K562 (cell line): ENCODE data around the gene FKRP. TPM values are rescaled to one million over a fixed set of nuclear protein-coding genes. Genes with fewer than 3 reads are reported as not detected.
A peak's percentile ranks its signal among the peaks of the same experiment; 100 is the strongest.

ENCODE experiments used
- ARHGAP35 ChIP-seq: fragments of 450-650 bp; IDR thresholded peaks from 2 replicates; pipeline ENCODE4 v1.6.1; 2018; ENCODE audit not compliant: partially characterized antibody
- FOXK1 ChIP-seq: sonication (generic); formaldehyde crosslinking; IDR thresholded peaks from 2 replicates; pipeline ENCODE4 v1.8.0; 2022; ENCODE audit warnings: missing genetic modification reagents, mild to moderate bottlenecking, borderline replicate concordance
- GATAD2A ChIP-seq: fragments of 450-650 bp; IDR thresholded peaks from 2 replicates; pipeline ENCODE4 v1.6.1; 2017
- HNRNPUL1 ChIP-seq: fragments of 200-400 bp; formaldehyde crosslinking; IDR thresholded peaks from 2 replicates; pipeline ENCODE4 v1.6.1; 2017; ENCODE audit warnings: low read length
- KDM1A ChIP-seq, 2 experiments: fragments of 450-650 bp; IDR thresholded peaks; 2 replicates each; pipeline ENCODE4 v1.6.1; 2016; ENCODE audit warnings: mild to moderate bottlenecking in 2 of 2
- RBFOX2 ChIP-seq: fragments of 200-400 bp; formaldehyde crosslinking; IDR thresholded peaks from 2 replicates; pipeline ENCODE4 v1.6.1; 2017; ENCODE audit warnings: low read depth, mild to moderate bottlenecking, low read length, moderate library complexity
- REST ChIP-seq, 2 experiments: fragments of 450-650 bp; formaldehyde crosslinking in 1 of 2; IDR thresholded peaks; 2 replicates each; pipeline versions ENCODE4 v1.4.0 to v1.6.1; 2014 to 2020; ENCODE audit warnings: mild to moderate bottlenecking in 2 of 2, borderline replicate concordance in 1 of 2, low read depth in 1 of 2
- RUNX1 ChIP-seq: sonication (generic); IDR thresholded peaks from 2 replicates; pipeline ENCODE4 v1.6.1; 2016; ENCODE audit warnings: antibody characterized with exemption, low read depth
- WHSC1 ChIP-seq: IDR thresholded peaks from one replicate; pipeline ENCODE4 v1.6.1; 2012; ENCODE audit warnings: low read length, control low read depth, inconsistent platforms
- YY1 ChIP-seq, 3 experiments: IDR thresholded peaks; 2 replicates each; pipeline ENCODE4 v1.6.1; 2011; ENCODE audit warnings: low read length in 2 of 3, mild to moderate bottlenecking in 2 of 3, moderate library complexity in 2 of 3, borderline replicate concordance in 1 of 3, control low read depth in 1 of 3, low read depth in 1 of 3; ENCODE audit not compliant: insufficient read depth in 3 of 3, insufficient replicate concordance in 2 of 3, control insufficient read depth in 1 of 3, insufficient read length in 1 of 3; ENCODE audit errors: extremely low read depth in 1 of 3
- ZNF274 ChIP-seq: IDR thresholded peaks from 2 replicates; pipeline ENCODE4 v1.6.1; 2011; ENCODE audit warnings: low read depth, mild to moderate bottlenecking, low read length, moderate library complexity, borderline replicate concordance
- ZNF354B ChIP-seq: fragments of 250-450 bp; sonication (Bioruptor Pico); IDR thresholded peaks from 2 replicates; pipeline ENCODE4 v1.4.0; 2020
- ZNF511 ChIP-seq: sonication (generic); formaldehyde crosslinking; IDR thresholded peaks from 2 replicates; pipeline ENCODE4 v1.8.0; 2022; ENCODE audit warnings: mild to moderate bottlenecking, missing genetic modification reagents
- ZNF551 ChIP-seq: fragments of 250-450 bp; sonication (Bioruptor Pico); IDR thresholded peaks from 2 replicates; pipeline ENCODE4 v1.5.0; 2021; ENCODE audit warnings: mild to moderate bottlenecking, moderate library complexity
- ZNF609 ChIP-seq: sonication (generic); formaldehyde crosslinking; IDR thresholded peaks from 2 replicates; pipeline ENCODE4 v1.8.1; 2023; ENCODE audit warnings: missing genetic modification reagents, mild to moderate bottlenecking, borderline replicate concordance
- polyA plus RNA-seq, 8 experiments: library from polyadenylated mRNA; depleted of rRNA in 4 of 8; stranded (reverse) in 5 of 8; unstranded in 3 of 8; fragments of >200 nt; fragmentation: Nextera tagmentation in 2 of 8; fragmentation: Illumina TruSeq in 1 of 8; extraction: Ambion mirVana in 2 of 8; extraction: Trizol in 1 of 8; gene quantifications; 2 replicates each; pipeline versions ENCODE4 v1.2.1 to v1.2.3, GENCODE V29; 2011 to 2014; ENCODE audit warnings: inconsistent platforms in 1 of 8, missing spikeins in 1 of 8
- total RNA-seq, 7 experiments: library from RNA; depleted of rRNA in 6 of 7; stranded (reverse); fragments of >200 nt in 6 of 7; fragmentation: Illumina TruSeq in 2 of 7; extraction: Trizol in 2 of 7; gene quantifications; 2 replicates each; pipeline versions ENCODE4 v1.2.1 to v1.2.3, GENCODE V29; 2011 to 2021; ENCODE audit warnings: low replicate concordance in 1 of 7

Gene FKRP
- total and polyA plus RNA-seq, 9 of the 15 experiments (the other 6 are each of a cell fraction or from before 2014, with no cell fraction given) = 0.68 to 16.1 (median 6.5) TPM

GRCh38 chr19:46731007-46731501 is 14.8 kb upstream of the FKRP start (continued):
- TF ChIP-seq REST (IDR thresholded peaks at IDR 0.05; ENCODE audit: borderline replicate concordance) = no peak; the same call in 1 of the 2 replicates
- TF ChIP-seq REST (CRISPR knock-in tag; IDR thresholded peaks at IDR 0.05; ENCODE audit: low read depth) = 0 out of 2 replicates have a peak, but pooled peaks have one; percentile 39
- TF ChIP-seq KDM1A (IDR thresholded peaks at IDR 0.05) = no peak
- no peak for TF ChIP-seq ARHGAP35
- no peak for TF ChIP-seq ZNF511 (CRISPR knock-in tag)
- TF ChIP-seq ZNF354B (CRISPR knock-in tag) = no peak
- TF ChIP-seq ZNF609 (CRISPR knock-in tag) = no peak
- no peak for TF ChIP-seq HNRNPUL1
- no peak for TF ChIP-seq ZNF551
- TF ChIP-seq GATAD2A = no peak
- TF ChIP-seq WHSC1 = no peak
- no peak for TF ChIP-seq ZNF274
- TF ChIP-seq RBFOX2 = 0 out of 2 replicates have a peak, but pooled peaks have one; percentile 37
- TF ChIP-seq FOXK1 = no peak
- TF ChIP-seq YY1 (IDR thresholded peaks at IDR 0.05; ENCODE audit: borderline replicate concordance in 1 of 3, control insufficient read depth in 1 of 3, extremely low read depth in 1 of 3, insufficient read depth in 3 of 3, insufficient read length in 1 of 3, insufficient replicate concordance in 2 of 3, low read depth in 1 of 3, low read length in 2 of 3) = peak in 2 of 3 experiments; percentile 51 to 82
- no peak for TF ChIP-seq RUNX1
